GM18508 (cell line): ENCODE measurements around the gene RPA1.

Experiments used
- ATAC-seq: cut with Tn5 transposase; IDR thresholded peaks from one replicate; pipeline ENCODE4 v1.9.1; 2021; ENCODE audit warnings: moderate number of reproducible peaks; ENCODE audit not compliant: insufficient read depth, unreplicated experiment

Gene RPA1

DNA sequence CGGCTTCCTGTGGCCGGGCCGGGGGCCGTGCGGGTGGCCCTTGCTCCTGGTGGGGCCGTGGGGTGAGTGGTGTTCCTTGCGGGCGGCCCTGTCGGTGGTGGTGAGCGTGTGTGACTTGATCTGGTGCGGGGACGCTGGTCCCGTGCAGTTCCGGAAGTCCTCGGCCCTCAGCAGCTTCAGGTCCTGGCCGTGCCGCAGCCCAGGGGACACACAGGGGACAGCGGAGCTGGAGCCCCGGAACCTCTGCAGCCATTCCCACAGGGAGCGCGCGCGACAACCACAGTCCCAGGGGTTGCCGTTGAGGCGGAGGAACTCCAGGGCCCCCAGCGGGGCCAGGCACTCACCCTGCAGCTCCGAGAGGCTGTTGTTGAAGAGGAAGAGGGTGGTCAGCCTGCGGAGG lies 107.0 kb downstream of the RPA1 start:
- ATAC-seq, result no peak

DNA sequence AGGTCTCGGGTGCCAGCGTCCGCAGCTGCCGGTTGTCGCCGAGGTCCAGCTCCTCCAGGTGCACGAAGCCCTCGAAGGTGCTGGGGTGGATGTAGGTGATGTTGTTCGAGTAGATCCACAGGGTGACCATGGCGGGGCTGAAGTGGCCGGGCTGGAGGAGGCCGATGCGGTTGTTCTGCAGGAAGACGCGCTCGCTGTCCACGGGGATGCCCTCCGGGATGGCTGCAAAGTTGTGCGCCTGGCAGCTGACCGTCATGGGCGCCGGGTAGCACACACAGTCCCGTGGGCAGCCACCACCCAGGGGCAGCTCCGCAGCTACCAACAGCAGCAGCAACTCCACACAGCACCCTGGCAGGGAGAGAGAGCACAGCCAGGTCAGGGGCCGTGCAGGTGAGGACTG lies 107.7 kb downstream of the RPA1 start:
- ATAC-seq, result no peak

DNA sequence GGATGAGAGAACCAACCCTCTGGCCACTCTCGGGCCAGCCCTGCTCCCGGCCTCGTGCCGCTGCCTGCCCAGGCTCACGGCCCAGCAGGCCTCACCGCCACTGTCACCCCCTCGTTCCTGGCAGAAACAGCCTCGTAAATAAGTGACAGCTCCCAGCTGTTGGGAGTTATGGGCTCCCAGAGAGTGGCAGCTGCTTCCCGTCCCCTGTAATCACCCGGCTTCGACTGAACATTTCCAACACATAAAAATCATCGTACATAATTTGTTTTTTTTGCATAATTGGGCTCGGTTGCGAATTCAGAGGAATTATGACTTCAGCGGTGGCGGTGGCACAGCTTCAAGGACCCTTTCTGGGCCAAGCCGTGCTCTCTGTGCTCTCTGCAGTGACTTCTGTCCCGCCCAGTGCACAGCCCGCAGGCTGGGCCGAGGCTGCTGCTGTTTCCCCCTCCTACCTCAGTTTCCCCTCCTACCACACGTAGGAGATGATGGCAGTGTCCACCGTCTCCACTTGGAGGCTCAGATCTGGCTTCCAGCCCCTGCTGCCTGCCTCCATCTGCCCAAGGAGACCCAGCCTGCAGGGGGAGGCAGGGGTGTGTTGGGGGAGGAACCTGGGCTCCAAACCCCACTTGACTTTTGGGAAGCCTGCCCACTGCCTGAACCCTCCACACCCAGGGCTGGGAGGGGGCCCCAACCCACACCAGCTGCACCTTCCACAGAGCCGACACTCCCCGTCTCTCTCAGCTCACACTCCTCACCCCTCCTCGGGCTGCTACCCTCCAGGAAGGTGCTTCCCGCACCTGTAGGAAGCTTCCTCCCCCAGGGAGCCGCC lies 110.4 kb downstream of the RPA1 start:
- ATAC-seq, result no peak

DNA sequence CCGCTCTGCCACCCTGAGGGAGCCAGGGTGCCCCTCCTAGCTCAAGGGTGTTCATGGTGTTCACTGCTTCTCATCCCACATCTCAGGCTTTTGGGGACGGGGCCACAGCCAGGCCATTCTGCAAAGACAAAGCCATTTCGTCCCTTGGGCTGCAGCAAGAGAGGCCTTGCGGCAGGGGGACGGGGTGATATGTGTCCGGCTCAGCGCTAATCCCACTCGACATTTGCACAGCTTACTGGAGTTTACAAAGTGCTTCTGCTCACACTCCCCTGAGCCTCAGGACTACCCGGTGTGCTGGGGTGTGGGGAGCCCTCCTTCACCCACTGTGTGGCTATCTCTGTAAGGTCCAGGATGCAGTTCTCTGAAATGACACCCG lies 111.0 kb downstream of the RPA1 start:
- ATAC-seq, result no peak

DNA sequence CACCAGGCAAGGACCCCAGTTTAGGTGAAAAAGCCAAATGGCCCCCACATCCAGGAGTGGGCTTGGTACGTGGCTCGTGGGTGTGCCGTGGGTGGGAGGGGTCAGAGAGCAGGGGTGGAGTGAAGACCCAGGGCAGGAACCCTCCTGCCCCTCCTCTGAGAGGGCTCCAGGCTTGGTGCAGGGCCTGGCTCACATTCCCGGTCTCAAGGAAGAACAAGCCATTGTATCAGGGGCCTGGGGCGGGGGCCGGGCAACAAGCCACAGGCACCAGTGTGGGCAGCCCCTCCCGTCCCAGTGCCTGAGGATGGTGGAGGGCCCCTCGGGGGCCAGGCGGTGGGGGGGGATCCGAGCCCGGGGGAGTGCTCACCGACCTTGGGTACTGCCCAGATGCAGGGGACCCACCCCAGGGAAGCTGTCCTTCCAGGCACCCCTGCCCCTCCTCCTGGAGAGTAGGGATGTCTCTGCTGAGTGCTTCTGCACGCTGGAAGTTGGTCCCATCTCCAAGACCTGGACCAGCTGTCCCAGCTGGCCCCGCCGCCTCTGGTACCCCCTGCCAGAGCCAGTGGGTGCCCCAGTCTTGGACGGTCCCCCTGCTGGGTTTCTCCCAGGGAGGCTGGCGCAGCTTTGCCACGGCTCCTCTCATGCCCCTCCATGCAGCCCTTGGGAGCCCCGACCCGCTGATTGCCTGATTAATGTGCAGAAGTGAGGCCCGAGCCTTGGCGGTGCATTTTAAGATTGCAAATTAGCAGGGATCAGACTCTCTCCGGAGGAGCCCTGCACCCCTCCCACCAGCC lies 111.7 kb downstream of the RPA1 start:
- ATAC-seq, result no peak

DNA sequence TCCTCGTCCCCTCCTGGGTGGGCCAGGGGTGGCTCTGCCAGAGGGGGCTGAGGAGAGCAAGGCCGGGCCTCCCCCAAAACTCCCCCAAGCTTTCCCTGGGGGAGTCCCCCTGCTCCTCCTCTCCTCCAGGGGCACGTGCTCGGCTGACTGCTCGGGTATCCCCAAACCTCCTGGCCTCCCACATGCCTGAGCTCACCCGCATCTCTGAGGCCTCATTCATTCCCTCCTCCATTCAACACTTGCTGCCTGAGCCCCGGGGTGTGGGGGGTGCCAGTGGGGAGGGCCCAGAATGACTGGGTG lies 112.2 kb downstream of the RPA1 start:
- no peak for ATAC-seq

DNA sequence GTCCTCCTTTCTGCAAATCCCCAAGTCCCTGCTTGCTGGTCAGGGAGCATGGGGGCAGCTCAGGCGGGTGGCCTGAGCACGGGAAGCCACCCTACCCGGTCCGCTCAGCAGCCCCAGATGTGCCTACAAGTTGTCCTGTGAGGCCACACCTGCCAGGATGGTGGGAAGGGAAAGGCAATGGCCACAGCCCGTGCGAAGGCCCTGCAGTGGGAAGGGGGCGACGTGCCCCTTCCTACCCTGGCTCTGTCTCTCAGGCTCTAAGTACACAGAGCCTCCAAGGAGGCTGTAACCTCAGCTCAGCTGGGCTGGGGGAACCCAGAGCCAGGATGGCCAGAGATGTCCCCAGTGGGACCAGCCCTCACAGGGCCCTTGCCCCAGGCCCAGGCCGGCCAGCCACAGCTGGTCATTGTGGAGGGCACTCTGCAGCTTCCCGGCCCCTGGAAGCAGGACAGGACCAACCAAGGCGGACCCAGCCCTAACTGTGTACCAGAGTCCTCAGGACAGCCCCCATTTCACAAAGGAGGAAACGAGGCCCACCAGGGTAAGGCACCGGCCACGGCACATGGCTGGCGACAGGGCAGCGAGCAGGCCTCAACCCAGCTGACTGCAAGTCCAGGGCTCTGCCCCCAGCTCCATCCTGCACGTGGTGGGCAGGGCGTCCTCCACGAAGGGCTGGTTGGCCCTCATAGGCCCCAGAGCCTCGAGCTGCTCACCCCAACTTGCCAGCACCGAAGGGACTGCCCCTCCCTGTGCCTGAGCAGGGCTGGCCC lies 113.0 kb downstream of the RPA1 start:
- no peak for ATAC-seq

DNA sequence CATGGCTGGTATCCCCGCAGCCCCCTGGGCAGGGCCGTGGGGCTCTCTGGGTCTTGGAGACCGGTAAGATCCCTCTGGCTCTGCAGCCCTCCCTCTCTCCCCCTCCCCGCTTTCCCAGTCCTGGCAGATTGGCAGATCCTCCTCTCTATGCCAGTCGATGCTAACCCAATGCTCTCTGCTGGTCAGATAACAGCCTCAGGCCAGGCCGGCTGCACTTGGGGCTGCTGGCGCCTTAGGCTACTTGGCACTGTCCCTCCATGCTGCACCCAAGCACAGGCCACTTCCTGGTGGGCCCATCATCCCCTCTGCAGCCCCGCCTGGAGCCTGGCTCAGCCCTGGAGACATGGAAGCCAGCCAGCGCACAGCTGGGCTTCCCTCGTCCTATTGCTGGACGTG lies 113.6 kb downstream of the RPA1 start:
- no peak for ATAC-seq

DNA sequence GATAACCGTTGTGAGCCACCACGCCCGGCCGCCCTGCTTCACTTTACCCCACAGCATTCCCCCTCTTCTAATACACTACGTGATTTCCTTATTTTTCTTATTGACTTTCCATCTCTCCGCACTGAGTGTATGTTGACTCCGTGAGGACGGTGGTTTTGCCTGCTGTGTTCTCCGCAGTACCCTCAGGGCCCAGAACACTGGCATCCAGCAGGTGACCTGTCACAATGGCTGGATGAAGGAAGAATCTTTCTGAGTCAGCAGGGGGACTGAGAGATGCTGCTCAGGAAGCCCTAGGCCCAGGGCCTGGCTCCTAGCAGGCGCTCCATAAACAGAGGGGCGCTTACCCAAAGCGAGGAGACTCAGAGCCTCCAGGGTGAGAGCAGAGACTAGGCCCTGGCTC lies 115.8 kb downstream of the RPA1 start:
- no peak for ATAC-seq

DNA sequence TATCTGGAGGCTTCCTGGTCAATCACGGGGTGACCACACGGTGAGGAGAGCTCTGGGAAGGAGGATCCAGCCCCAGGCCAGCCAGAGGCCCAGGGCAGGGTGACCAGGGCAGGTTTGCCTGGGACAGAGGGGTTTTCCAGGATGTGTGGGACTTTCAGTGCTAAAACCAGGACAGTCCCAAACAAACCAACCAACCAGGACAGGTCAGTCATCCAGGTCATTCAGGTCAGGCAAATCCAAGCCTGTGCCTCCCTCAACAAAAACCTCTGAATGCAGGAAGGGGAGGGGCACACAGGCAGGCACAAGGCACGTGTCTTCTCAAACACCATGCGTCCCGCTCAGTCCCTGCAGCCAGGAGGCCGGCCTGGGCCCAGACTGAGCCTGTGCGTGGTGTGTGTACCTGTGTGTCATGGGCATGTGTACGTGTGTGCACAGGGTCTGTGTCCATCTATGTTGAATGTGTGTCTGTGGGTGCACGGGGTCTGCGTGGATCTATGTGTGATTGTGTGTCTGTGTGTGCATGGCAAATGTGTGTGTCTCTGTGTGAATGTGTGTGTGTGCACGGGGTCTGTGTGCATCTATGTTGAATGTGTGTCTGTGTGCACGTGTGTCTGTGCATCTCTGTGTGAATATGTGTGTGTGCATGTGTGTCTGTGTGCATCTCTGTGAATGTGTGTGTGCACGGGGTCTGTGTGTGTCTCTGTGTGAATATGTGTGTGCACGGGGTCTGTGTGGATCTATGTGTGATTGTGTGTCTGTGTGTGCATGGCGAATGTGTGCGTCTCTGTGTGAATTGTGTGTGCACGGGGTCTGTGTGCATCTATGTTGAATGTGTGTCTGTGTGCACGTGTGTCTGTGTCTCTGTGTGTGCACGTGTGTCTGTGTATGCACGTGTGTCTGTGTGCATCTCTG lies 116.5 kb downstream of the RPA1 start:
- ATAC-seq, result no peak

DNA sequence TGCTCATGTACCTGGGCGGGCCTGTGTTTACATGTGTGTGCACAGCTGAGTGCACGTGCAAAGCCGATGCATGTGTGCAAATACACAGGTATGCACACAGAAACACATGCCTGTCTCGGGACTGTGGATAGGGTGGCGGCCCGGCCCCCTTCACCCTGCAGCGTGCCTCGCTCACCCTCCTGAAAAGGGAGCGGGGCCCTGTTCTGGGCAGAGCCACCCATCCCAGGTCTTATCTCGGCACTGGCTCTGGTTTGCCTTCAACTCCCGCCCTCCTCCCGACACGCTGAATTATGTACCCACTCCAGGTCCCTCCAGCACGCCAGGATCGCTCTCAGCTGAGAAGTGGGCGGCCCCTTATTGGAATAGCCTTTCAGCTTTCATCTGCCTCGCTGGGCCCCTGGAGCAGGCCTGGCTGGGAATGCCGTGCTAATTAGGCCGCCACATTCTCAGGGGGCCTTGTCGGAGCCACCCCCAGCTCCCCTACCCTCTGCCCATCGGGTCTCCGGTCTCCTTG lies 117.5 kb downstream of the RPA1 start:
- ATAC-seq, result no peak

DNA sequence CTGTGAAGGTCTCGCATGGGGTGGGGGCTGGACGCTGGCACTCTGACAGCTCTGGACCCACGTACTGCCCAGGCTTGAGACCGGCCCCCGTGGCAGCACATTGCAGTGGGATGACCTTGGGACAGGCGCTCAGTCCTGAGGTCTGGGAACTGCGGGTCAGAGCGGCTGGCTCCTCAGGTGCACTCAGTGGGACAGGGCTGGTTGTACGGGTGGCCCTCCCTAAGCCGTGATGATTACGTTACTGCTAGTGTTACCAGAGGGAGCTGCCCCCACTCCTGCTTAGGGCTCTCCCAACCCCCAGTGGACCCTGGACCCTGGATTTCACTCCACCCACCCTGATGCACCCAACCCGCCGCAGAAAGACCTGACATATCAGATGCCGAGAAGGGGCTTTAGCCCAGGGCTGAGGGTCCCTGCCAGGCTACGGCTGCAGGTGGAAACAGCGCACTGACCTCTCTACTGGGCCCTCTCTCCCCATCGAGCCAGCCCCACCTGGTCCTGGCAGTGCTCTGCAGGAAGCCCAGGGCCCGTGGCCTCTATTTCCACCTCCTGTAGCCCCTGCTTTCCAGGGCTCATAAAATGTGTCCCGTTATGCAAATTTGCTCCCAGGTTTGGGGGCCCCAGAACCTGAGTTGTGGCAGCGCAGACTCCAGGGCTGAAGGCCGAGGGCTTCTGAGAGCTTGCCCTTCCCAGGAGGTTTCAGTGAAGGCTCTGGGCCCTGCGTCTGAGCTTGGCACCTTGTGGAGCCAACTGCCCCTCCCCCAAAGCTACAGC lies 118.1 kb downstream of the RPA1 start:
- ATAC-seq, result no peak

DNA sequence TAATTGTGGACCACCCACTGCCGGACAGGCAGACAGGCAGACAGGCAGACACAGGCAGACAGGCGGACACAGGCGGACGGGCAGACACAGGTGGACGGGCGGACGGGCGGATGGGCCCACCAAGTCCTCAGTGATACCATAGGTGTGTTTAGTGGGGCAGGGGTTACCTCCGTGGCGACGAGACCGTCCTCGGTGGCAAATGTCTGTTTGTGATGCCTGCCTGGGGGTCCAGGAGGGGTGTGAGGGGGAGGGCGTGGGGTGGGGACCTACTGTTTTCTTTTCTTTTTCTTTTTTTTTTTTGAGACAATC lies 118.7 kb downstream of the RPA1 start:
- no peak for ATAC-seq
